A673 (cell line): ENCODE measurements around the gene METTL25B.
"Not testable (repeated sequence)": the region's sequence is repeated elsewhere in the genome, so short reads cannot be mapped to it uniquely, and the experiment has no call there.

Experiments used
- EZH2 ChIP-seq: fragments of 200-600 bp; sonication (generic); IDR thresholded peaks from 2 replicates; pipeline ENCODE4 v1.6.1; 2017; ENCODE audit warnings: borderline replicate concordance, low read depth, mild to moderate bottlenecking, mixed read lengths, antibody characterized with exemption, low read length; ENCODE audit not compliant: poor library complexity, severe bottlenecking
- TF ChIP-seq, protein P1 (sequence below): fragments of 300-800, 200-600 bp; sonication (generic); conservative IDR thresholded peaks from 2 replicates; pipeline ENCODE4 v1.5.1; 2017; ENCODE audit warnings: low read depth, mild to moderate bottlenecking, antibody characterized with exemption, low read length, moderate library complexity, mixed read lengths

DNA sequence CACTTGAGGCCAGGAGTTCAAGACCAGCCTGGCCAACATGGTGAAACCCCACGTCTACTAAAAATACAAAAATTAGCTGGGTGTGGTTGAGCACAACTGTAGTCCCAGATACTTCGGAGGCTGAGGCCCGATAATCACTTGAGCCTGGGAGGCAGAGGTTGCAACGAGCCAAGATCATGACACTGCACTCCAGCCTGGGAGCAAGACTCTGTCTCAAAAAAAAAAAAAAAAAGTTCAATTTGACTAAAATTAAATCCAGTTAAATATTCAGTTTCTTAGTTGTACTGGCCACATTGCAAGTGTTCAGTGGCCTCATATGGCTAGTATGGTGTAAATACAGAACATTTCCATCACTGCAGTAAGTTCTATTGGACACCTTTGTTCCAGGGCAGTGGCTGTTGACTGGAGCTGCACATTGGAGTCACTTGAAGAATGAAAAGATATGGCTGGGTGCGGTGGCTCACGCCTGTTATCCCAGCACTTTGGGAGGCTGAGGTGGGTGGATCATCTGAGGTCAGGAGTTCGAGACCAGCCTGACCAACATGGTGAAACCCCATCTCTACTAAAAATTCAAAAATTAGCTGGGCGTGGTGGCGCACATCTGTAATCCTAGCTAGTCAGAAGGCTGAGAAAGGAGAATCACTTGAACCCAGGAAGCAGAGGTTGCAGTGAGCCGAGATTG lies 29.4 kb downstream of the METTL25B start:
- TF ChIP-seq, protein P1, sequence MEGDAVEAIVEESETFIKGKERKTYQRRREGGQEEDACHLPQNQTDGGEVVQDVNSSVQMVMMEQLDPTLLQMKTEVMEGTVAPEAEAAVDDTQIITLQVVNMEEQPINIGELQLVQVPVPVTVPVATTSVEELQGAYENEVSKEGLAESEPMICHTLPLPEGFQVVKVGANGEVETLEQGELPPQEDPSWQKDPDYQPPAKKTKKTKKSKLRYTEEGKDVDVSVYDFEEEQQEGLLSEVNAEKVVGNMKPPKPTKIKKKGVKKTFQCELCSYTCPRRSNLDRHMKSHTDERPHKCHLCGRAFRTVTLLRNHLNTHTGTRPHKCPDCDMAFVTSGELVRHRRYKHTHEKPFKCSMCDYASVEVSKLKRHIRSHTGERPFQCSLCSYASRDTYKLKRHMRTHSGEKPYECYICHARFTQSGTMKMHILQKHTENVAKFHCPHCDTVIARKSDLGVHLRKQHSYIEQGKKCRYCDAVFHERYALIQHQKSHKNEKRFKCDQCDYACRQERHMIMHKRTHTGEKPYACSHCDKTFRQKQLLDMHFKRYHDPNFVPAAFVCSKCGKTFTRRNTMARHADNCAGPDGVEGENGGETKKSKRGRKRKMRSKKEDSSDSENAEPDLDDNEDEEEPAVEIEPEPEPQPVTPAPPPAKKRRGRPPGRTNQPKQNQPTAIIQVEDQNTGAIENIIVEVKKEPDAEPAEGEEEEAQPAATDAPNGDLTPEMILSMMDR, result not testable (repeated sequence)
- TF ChIP-seq EZH2, result not testable (repeated sequence)
